AG20443 (cell line): ENCODE measurements around the gene SPECC1L.

ENCODE experiments used
- DNase-seq: peaks from one replicate; pipeline ENCODE4 v3.0.0; 2012; ENCODE audit warnings: low spot score, mixed read lengths

Gene SPECC1L

GRCh38 chr22:24401931-24402367, 131.3 kb downstream of the SPECC1L start:
- no peak for DNase-seq

DNA sequence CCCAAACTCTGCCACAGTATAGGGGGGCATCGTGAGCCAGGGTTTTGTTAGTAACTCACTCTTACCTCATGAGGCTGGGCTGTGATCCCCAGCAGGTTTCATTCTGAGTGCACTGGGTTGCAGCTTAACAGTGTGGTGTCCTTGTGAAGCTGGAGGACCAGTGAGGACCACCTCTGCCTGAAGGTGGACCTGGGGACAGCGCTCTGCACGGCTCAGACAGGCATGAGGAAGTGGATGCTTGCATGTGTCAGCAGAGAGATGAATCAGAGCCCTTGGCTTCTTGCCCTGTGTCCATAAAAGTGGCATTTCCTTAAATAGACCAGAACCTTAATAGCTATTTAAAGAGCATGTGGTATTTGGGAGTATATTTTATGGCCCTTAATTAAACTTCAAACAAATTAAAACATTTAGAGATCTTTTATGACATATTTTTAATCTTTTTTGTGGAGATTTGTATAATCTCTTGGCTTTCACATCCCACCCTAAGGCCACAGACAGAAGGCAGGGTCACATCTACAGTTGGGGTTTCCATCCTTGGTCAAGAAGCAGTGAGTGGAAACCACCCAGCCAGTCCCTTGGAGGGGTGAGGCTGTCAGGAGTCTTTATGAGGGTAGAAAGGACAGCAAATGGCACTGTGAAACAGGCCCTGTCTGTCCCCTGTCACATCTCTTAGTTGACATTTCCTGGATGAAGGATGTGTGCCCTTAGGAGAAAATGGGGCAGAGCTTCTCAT, 132.0 kb downstream of the SPECC1L start:
- peak; percentile 86 for DNase-seq

- DNase-seq: no peak
These were observed 132.7 kb downstream of the SPECC1L start for GRCh38 chr22:24403346-24403745.

- no peak for DNase-seq
These were observed 134.1 kb downstream of the SPECC1L start for GRCh38 chr22:24404561-24405275.

DNA sequence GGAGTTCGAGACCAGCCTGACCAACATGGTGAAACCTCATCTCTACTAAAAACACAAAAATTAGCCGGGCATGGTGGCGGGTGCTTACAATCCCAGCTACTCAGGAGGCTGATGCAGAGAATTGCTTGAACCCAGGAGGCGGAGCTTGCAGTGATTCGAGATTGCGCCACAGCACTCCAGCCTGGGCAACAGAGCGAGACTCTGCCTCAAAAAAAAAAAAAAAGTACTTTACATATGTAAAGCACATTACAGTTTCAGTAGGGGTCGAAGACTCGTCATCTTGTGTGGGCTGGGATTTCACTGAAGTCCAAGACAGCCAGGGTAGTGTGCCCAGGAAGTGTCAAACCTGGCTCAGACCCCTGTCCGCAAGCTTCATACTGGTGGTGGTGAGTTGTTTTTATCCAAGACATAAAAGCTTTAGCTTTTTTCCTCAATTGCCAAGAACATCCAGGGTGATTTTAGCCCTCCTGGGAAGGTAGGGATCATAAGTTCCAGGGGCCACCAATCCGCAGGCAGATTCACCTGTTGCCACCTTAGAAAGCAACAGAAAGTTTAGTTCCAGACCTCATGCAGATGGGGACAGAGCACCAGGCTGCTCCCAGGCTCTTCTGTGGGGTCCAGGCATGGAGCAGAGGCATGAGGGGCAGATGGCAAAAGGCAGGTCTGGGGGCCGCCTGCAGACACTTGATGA, 135.1 kb downstream of the SPECC1L start:
- DNase-seq: no peak

- no peak for DNase-seq
These were observed 136.0 kb downstream of the SPECC1L start for GRCh38 chr22:24406322-24407277.

DNA sequence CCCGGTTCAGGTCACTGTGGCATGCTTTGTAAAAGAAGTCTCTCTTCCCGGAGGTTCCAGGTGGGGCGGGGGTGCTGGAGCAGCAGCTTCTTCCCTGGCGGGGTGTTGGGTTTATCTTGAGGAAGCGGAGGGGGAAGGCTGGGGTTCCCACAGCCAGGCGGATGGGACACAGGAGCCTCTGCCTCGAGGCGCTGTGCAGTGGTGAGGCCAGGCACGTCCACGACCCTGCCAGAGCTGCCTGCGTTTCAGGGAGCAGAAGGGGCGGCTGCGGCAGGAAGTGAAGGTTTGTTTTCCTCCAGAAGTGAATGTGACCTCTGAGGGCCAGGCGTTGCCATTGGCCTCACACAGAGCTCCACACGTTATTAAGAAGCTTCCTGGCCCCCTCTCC, 136.6 kb downstream of the SPECC1L start:
- DNase-seq: no peak

DNA sequence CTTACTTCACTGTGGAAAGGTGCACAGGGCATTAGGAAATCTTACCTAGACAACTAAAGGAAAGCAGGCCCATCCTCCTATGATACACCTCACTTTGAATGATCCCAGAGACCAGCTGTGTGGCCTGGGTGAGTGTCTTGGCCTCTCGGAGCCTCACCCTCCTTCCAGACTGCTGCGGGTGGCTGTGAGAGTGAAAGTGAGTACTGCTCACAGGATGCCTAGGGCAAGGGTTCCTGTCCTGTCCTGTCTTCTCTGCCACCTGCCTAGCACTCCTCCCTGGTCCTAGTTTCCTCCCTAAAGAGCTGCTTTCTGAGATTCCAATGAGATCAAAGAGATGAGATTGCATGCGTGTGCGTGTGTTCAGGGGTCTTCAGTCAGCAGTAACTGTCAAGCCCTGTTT, 137.3 kb downstream of the SPECC1L start:
- no peak for DNase-seq

GRCh38 chr22:24408630-24409029, 138.0 kb downstream of the SPECC1L start:
- no peak for DNase-seq

- DNase-seq: no peak
These were observed 139.1 kb downstream of the SPECC1L start for GRCh38 chr22:24409707-24410106.

GRCh38 chr22:24410110-24410856, 139.7 kb downstream of the SPECC1L start:
- no peak for DNase-seq

DNA sequence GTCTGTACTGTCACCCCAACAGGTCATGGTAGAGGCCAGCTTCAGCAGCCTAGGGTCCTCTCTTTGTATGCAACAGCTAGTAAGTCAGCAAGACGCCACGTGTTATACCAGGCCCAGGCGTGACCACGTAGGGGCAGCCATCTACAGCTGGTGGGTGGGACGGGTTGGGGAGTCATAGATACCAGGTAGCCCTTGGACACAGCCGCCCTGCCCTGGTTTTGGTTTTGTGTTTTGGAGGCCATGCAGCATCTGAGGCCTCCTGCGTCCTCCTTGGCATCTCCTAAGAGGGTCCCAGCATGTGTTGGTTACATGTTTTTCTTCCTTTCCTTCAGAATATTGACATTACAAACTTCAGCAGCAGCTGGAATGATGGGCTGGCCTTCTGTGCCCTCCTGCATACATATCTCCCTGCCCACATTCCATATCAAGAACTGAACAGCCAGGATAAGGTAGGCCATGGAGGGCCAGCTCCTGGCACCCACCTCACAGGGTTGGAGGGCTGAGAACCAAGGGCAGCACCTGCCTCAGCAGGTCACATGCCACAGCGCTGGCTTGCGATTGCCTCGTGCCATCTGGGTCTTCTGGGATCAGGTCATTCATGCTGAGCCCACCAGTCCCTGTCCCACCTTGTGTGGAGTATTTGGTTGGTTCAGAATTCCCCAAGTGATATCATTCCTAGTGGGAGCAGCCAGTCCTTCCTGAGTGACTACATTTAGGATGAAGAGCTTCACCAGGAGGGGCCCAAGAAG, 140.8 kb downstream of the SPECC1L start:
- no peak for DNase-seq

- no peak for DNase-seq
These were observed 141.6 kb downstream of the SPECC1L start for GRCh38 chr22:24412274-24412673.

DNA sequence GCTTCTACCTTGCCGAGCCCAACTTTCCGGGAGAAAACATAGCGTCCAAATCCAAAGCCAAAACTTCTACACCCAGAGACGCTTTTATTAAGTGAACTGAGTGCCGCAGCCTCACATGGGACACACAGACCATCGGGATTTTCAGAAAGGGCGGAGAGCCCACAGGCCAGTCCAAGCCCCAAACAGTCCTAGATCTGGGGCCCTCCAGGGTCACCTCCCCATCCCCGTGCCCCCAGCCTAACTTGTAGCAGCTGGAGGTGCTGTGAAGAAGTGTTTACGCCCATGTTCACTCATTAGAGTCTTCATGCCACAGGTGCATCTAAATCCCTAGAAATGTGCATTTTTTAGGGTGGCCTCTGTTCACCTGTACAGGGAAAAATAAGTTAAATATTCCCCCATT, 142.6 kb downstream of the SPECC1L start:
- DNase-seq: no peak

- DNase-seq: no peak
These were observed 143.2 kb downstream of the SPECC1L start for GRCh38 chr22:24413736-24414385.

DNA sequence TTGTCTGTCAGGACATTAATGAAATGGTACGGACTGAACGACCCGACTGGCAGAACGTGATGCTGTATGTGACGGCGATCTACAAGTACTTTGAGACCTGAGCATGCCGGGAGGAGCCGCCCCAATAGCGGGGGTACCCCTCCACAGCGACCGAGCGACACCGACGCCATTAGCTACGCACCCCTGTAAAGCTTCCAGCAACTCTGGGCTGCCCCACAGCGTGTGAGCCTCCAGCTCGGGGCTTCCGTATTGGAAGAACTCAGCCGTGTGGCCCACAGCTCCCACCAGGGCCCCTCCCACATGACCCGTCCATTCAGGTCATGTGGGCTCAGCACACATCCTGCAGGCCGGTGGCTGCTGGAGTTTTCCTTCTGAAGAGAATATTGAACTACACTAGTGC, 143.9 kb downstream of the SPECC1L start:
- DNase-seq: no peak

GRCh38 chr22:24414984-24415945, 144.6 kb downstream of the SPECC1L start:
- DNase-seq: no peak

DNA sequence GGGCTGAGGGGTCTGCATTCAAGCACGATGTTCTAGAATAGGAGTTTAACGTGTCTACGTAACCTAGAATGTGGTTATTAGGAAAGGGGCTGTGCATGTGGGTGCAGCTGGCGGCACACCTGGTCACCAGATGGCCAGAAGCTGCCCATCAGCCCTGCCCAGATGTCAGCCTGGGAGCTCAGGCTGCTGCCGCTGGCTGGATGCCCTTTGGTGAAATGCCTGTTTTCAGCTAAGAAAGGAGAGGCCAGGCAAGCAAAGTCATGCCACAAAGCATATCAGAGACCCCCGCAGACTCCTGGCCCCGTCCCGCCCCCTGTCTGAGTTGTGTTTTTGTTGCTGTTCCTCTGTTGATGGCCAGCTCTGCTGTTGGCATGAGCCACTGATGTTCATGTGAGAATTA, 145.5 kb downstream of the SPECC1L start:
- peak; percentile 54 for DNase-seq

- no peak for DNase-seq
These were observed 146.0 kb downstream of the SPECC1L start for GRCh38 chr22:24416611-24417010.
